WERI-Rb-1 (cell line): Measurements from ENCODE around the gene FBXO17.
A peak's percentile ranks its signal among the peaks of the same experiment; 100 is the strongest.

Source experiments
- DNase-seq: peaks from one replicate; pipeline ENCODE4 v3.0.0-alpha.2; 2020
- H3K27ac ChIP-seq: fragments of 250-450 bp; sonication (Bioruptor Pico); 2 replicates; pipeline ENCODE4 v1.5.1; 2020; ENCODE audit warnings: mild to moderate bottlenecking, moderate library complexity
- H3K27me3 ChIP-seq: fragments of 250-450 bp; sonication (Bioruptor Pico); 2 replicates; pipeline ENCODE4 v1.5.1; 2021; ENCODE audit warnings: mild to moderate bottlenecking, low read depth, moderate library complexity; ENCODE audit not compliant: insufficient read depth, severe bottlenecking
- H3K36me3 ChIP-seq: fragments of 250-450 bp; sonication (Bioruptor Pico); 2 replicates; pipeline ENCODE4 v1.5.1; 2020; ENCODE audit warnings: mild to moderate bottlenecking, moderate library complexity
- H3K4me3 ChIP-seq: 2 replicates; pipeline ENCODE4 v1.5.1; 2011; ENCODE audit warnings: low read depth, mild to moderate bottlenecking, control low read depth, low read length
- H3K9me3 ChIP-seq: fragments of 250-450 bp; sonication (Bioruptor Pico); 2 replicates; pipeline ENCODE4 v1.5.1; 2021; ENCODE audit warnings: mild to moderate bottlenecking, moderate library complexity; ENCODE audit not compliant: severe bottlenecking
- CTCF ChIP-seq: IDR thresholded peaks from 2 replicates; pipeline ENCODE4 v1.5.1; 2011; ENCODE audit warnings: low read depth, mild to moderate bottlenecking, control low read depth, inconsistent platforms, low read length

Gene FBXO17

GRCh38 chr19:38921420-38922274, 53.9 kb downstream of the FBXO17 start:
- no peak for TF ChIP-seq CTCF
- H3K9me3 ChIP-seq, result no peaks in the 10 kb centered on the region
- H3K36me3 ChIP-seq, result peaks cover 31% of the 10 kb centered on the region
- H3K4me3 ChIP-seq, result no peak overlapping the region
- no peak overlapping the region for H3K27ac ChIP-seq
- DNase-seq, result no peak
- H3K27me3 ChIP-seq, result no peaks in the 10 kb centered on the region

- TF ChIP-seq CTCF, result no peak
- H3K36me3 ChIP-seq, result peaks cover 28% of the 10 kb centered on the region
Observed at GRCh38 chr19:38920602-38921419, 54.7 kb downstream of the FBXO17 start.

GRCh38 chr19:38919837-38920601, 55.5 kb downstream of the FBXO17 start:
- Histone ChIP-seq H3K27ac (no peak overlapping the region), H3K36me3 (peaks cover 22% of the 10 kb centered on the region), H3K9me3 (no peaks in the 10 kb centered on the region), H3K27me3 (no peaks in the 10 kb centered on the region), H3K4me3 (no peak overlapping the region)
- TF ChIP-seq CTCF, result no peak
- DNase-seq, result no peak

More at GRCh38 chr19:38920602-38921419, 54.7 kb downstream of the FBXO17 start:
- no peaks in the 10 kb centered on the region for H3K9me3 ChIP-seq
- H3K27ac ChIP-seq, result no peak overlapping the region
- H3K27me3 ChIP-seq, result no peaks in the 10 kb centered on the region
- H3K4me3 ChIP-seq, result no peak overlapping the region
- no peak for DNase-seq

DNA sequence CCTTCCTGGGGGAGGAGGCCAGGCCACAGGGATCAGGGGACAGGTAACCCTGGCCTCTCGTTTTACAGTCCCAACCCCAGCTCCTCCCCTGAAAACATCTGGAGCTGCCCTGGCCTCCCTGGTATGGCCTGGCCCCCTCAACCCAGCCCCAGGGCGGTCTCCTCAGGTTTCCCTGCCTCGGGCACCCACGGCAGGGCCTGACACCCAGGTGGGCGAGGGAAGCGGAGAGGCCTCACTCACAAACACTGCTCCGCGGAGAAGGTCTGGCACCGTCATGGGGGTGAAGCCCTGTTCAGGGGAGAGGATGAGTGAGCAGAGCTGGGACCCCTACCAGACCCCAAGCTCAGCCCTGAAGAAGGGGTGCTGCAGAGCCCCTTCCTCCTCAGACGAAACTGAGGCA, 57.0 kb downstream of the FBXO17 start:
- Histone ChIP-seq H3K36me3 (peaks cover 13% of the 10 kb centered on the region), H3K27me3 (no peaks in the 10 kb centered on the region), H3K9me3 (no peaks in the 10 kb centered on the region), H3K27ac (no peak overlapping the region), H3K4me3 (no peak overlapping the region)
- TF ChIP-seq CTCF, result no peak
- DNase-seq, result no peak

DNA sequence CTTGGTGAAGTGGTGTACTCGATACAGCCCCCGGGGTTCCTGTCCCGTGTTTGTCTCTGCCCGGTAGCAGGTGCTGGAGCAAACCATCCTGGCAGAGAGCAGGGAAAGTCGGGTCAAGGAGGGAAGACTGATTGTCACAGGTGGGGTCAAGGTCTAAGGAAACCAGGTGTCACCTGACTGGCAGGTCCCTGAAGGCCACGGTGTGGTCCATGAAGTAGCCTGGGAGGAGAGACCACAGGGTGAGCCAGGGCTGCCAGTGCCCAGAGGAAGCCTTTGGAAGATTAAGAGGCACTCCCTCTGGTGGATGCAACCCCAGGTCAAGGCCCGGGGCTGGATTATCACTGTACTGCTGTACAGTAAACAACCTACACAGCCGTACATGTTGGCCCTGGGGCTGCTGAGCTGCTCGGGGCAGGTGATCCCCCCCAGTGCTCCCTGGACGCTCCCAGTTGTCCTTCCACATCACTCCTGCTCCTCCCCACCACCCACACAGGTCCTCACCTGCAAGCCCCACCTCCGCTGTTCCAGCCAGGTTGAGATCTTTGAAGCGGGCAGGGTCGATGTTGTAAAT, 57.5 kb downstream of the FBXO17 start:
- no peaks in the 10 kb centered on the region for H3K9me3 ChIP-seq
- peaks cover 13% of the 10 kb centered on the region for H3K36me3 ChIP-seq
- H3K4me3 ChIP-seq, result no peak overlapping the region
- peak; percentile 49 for TF ChIP-seq CTCF
- no peak overlapping the region for H3K27ac ChIP-seq
- no peaks in the 10 kb centered on the region for H3K27me3 ChIP-seq
- peak; percentile 77 for DNase-seq
